Thymus (tissue), 11 donors: ENCODE data around the gene AGRN. TPM values are rescaled to one million over a fixed set of nuclear protein-coding genes. Genes with fewer than 3 reads are reported as not detected.

Source experiments
- DNase-seq, 9 donors: peaks; one replicate each; pipeline ENCODE4 v3.0.0-alpha.2; 2013; ENCODE audit warnings: low spot score in 9 of 9, low read depth in 6 of 9, missing footprints in 1 of 9
- H3K27ac ChIP-seq, 2 donors: one replicate each; pipeline ENCODE4 v1.5.1; 2013; ENCODE audit warnings: control low read depth in 1 of 2, low read depth in 1 of 2, low read length in 1 of 2, mild to moderate bottlenecking in 1 of 2, moderate library complexity in 1 of 2
- H3K27me3 ChIP-seq, 2 donors: one replicate each; pipeline ENCODE4 v1.5.1; 2013; ENCODE audit warnings: low read length in 1 of 2; ENCODE audit not compliant: control insufficient read depth in 2 of 2, insufficient read depth in 1 of 2
- H3K36me3 ChIP-seq, 2 donors: one replicate each; pipeline ENCODE4 v1.5.1; 2013; ENCODE audit warnings: low read length in 1 of 2, mild to moderate bottlenecking in 1 of 2, moderate library complexity in 1 of 2; ENCODE audit not compliant: control insufficient read depth in 2 of 2, insufficient read depth in 2 of 2
- H3K4me1 ChIP-seq, 2 donors: one replicate each; pipeline ENCODE4 v1.5.1; 2013; ENCODE audit warnings: low read length in 2 of 2; ENCODE audit not compliant: control insufficient read depth in 2 of 2, insufficient read depth in 2 of 2
- H3K4me3 ChIP-seq, 2 donors: one replicate each; pipeline ENCODE4 v1.5.1; 2013; ENCODE audit warnings: low read length in 2 of 2, control low read depth in 1 of 2, mild to moderate bottlenecking in 1 of 2
- H3K9me3 ChIP-seq, 2 donors: one replicate each; pipeline ENCODE4 v1.5.1; 2013; ENCODE audit warnings: low read length in 1 of 2, mild to moderate bottlenecking in 1 of 2; ENCODE audit not compliant: control insufficient read depth in 2 of 2, insufficient read depth in 1 of 2
- WGBS: extraction: QIAGEN DNeasy Blood & Tissue Kit; methylation state at CpG from one replicate; pipeline ENCODE4 v1.1.7; 2013; 5-methylcytosine and 5-hydroxymethylcytosine counted together
- polyA plus RNA-seq: library from polyadenylated mRNA; stranded (reverse); fragments of 200-250 nt; gene quantifications from one replicate; pipeline ENCODE4 v1.2.3, GENCODE V29; 2013
- total RNA-seq: library from RNA; stranded (reverse); fragments of 120-200 nt; gene quantifications from one replicate; pipeline ENCODE4 v1.2.4, GENCODE V29; 2013
- donor health status: healthy.

Gene AGRN
- total and polyA plus RNA-seq, 2 donors = 6.2 to 19.2 TPM

- no peak overlapping the region for H3K27ac ChIP-seq
- H3K27me3 ChIP-seq = peaks cover 54 to 72% of the 10 kb centered on the region in 2 donors
- H3K36me3 ChIP-seq = no peaks in the 10 kb centered on the region
- peaks cover 18 to 20% of the 10 kb centered on the region in 2 donors for H3K4me1 ChIP-seq
- H3K4me3 ChIP-seq = no peak overlapping the region
- no peak for DNase-seq
- WGBS = 75% methylated on average over 6 of the region's 6 CpGs
- H3K9me3 ChIP-seq = peaks cover 2 to 6% of the 10 kb centered on the region in 2 donors
These were observed 18.8 kb downstream of the AGRN start for GRCh38 chr1:1038694-1039093.

DNA sequence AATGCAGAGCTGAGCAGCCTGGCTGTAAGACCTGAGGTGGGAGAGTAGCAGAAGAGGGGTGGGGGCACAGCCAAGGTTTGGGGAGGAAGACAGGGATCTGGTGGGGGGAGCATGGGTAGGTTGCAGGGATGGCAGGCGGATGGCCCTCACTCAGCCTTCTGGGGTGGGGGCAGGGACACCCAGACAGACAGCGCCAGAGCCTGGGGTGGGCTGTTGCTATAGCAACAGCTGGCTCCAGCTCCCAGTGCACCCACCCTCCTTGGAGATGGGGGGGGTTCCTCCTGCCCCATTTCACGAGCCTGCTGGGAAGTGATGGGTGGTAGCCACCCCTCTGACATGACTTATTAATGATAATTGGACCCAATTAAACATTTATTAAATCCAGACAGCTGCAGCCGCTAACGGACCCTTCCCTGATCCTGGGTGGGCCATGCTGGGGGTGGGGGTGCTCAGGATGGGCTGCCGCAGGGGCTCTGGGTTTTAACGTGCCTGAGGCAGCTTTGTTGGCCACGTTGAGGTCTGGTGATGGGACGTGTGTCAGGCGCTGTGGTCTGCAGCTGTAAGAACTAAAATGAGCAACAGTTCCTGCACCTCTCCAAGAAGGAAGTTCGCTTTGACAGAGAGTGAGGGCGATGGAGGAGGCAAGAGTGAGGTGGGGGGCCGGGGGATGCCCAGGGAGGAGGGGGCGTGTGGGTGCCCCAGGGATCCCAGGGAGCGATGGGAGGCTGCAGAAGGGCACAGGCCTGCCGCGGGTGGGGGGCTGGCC is 19.4 kb downstream of the AGRN start:
- no peak overlapping the region for H3K4me3 ChIP-seq
- H3K27me3 ChIP-seq = peaks cover 48 to 66% of the 10 kb centered on the region in 2 donors
- H3K9me3 ChIP-seq = peaks cover 2 to 6% of the 10 kb centered on the region in 2 donors
- H3K36me3 ChIP-seq = no peaks in the 10 kb centered on the region
- H3K4me1 ChIP-seq = peaks cover 12 to 18% of the 10 kb centered on the region in 2 donors
- H3K27ac ChIP-seq = no peak overlapping the region
- no peak for DNase-seq
- 11% methylated on average over 17 of the region's 17 CpGs for WGBS

- H3K36me3 ChIP-seq = no peaks in the 10 kb centered on the region
- DNase-seq = peak in 7 of 9 donors; percentile 33 to 85 (median 70)
- 3% methylated on average over 99 of the region's 99 CpGs for WGBS
- peak overlapping the region; percentile 22 to 43 for H3K4me3 ChIP-seq
- peaks cover 2 to 9% of the 10 kb centered on the region in 2 donors for H3K9me3 ChIP-seq
- H3K4me1 ChIP-seq = peaks cover 11 to 18% of the 10 kb centered on the region in 2 donors
- peaks cover 38 to 56% of the 10 kb centered on the region in 2 donors for H3K27me3 ChIP-seq
- H3K27ac ChIP-seq = no peak overlapping the region
These were observed 20.4 kb downstream of the AGRN start for GRCh38 chr1:1040004-1040991.

- H3K4me1 ChIP-seq = peaks cover 11 to 18% of the 10 kb centered on the region in 2 donors
- H3K4me3 ChIP-seq = no peak overlapping the region
- H3K27me3 ChIP-seq = peaks cover 36 to 48% of the 10 kb centered on the region in 2 donors
- WGBS = 58% methylated on average over 51 of the region's 60 CpGs
- DNase-seq = no peak
- no peaks in the 10 kb centered on the region for H3K36me3 ChIP-seq
- H3K27ac ChIP-seq = no peak overlapping the region
- H3K9me3 ChIP-seq = peaks cover 2 to 9% of the 10 kb centered on the region in 2 donors
These were observed 21.2 kb downstream of the AGRN start for GRCh38 chr1:1041092-1041523.

GRCh38 chr1:1041873-1042272 is 22.0 kb downstream of the AGRN start:
- Histone ChIP-seq H3K4me3 (no peak overlapping the region), H3K27ac (no peak overlapping the region), H3K9me3 (peaks cover 2 to 6% of the 10 kb centered on the region in 2 donors), H3K36me3 (peaks cover 0 to 2% of the 10 kb centered on the region in 2 donors), H3K4me1 (peaks cover 11 to 18% of the 10 kb centered on the region in 2 donors), H3K27me3 (peaks cover 31 to 40% of the 10 kb centered on the region in 2 donors)
- DNase-seq = no peak
- WGBS = 95% methylated on average over 25 of the region's 25 CpGs

GRCh38 chr1:1042835-1043234 is 22.9 kb downstream of the AGRN start:
- peaks cover 0 to 4% of the 10 kb centered on the region in 2 donors for H3K36me3 ChIP-seq

GRCh38 chr1:1043411-1043810 is 23.5 kb downstream of the AGRN start:
- H3K27ac ChIP-seq = no peak overlapping the region
- peaks cover 0 to 4% of the 10 kb centered on the region in 2 donors for H3K36me3 ChIP-seq
- peaks cover 11 to 18% of the 10 kb centered on the region in 2 donors for H3K4me1 ChIP-seq
- no peak for DNase-seq
- peaks cover 2 to 4% of the 10 kb centered on the region in 2 donors for H3K9me3 ChIP-seq
- WGBS = 96% methylated on average over 27 of the region's 27 CpGs
- peaks cover 22 to 25% of the 10 kb centered on the region in 2 donors for H3K27me3 ChIP-seq
- no peak overlapping the region for H3K4me3 ChIP-seq

More at GRCh38 chr1:1042835-1043234, 22.9 kb downstream of the AGRN start:
- Histone ChIP-seq H3K4me1 (peaks cover 11 to 18% of the 10 kb centered on the region in 2 donors), H3K27me3 (peaks cover 27 to 30% of the 10 kb centered on the region in 2 donors), H3K27ac (no peak overlapping the region), H3K9me3 (peaks cover 2 to 4% of the 10 kb centered on the region in 2 donors), H3K4me3 (no peak overlapping the region)
- no peak for DNase-seq
- 96% methylated on average over 10 of the region's 10 CpGs for WGBS

DNA sequence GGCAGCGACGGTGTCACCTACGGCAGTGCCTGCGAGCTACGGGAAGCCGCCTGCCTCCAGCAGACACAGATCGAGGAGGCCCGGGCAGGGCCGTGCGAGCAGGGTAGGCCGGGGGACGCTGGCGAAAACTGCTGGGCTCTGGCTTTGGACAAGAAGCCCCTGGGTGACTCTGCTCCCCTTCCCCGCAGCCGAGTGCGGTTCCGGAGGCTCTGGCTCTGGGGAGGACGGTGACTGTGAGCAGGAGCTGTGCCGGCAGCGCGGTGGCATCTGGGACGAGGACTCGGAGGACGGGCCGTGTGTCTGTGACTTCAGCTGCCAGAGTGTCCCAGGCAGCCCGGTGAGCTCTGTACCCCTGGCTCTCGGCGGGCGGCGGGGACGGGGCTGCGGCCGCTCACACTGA is 24.0 kb downstream of the AGRN start:
- Histone ChIP-seq H3K4me1 (peaks cover 11 to 17% of the 10 kb centered on the region in 2 donors), H3K27me3 (peaks cover 17 to 20% of the 10 kb centered on the region in 2 donors), H3K27ac (no peak overlapping the region), H3K36me3 (peaks cover 0 to 4% of the 10 kb centered on the region in 2 donors), H3K4me3 (no peak overlapping the region), H3K9me3 (peaks cover 2 to 4% of the 10 kb centered on the region in 2 donors)
- WGBS = 98% methylated on average over 33 of the region's 33 CpGs
- no peak for DNase-seq
